ENCODE measurements around the gene TMEM178A. TPM values are rescaled to one million over a fixed set of nuclear protein-coding genes. Genes with fewer than 3 reads are reported as not detected.

TMEM178A gene
- total RNA-seq, 2 donors from 2014 or later = 5.5 to 7.4 TPM

GRCh38 chr2:39708003-39708402 is 42.3 kb downstream of the TMEM178A start:
- Histone ChIP-seq H3K9me3 (ENCODE audit: control insufficient read depth, low read length) (peaks cover 2% of the 10 kb centered on the region), H3K36me3 (ENCODE audit: control insufficient read depth, insufficient read depth, low read length) (no peaks in the 10 kb centered on the region), H3K27ac (ENCODE audit: low read depth, low read length) (no peak overlapping the region), H3K9ac (ENCODE audit: extremely low read depth, low read length, poor library complexity, severe bottlenecking) (no peak overlapping the region), H3K4me1 (ENCODE audit: control insufficient read depth, insufficient read depth, low read length) (no peaks in the 10 kb centered on the region), H3K4me3 (ENCODE audit: low read length) (no peak overlapping the region), H3K27me3 (ENCODE audit: control insufficient read depth, insufficient read depth, low read length, poor library complexity, severe bottlenecking) (no peaks in the 10 kb centered on the region)
- no peak for DNase-seq
- TF ChIP-seq CTCF (conservative IDR thresholded peaks at IDR 0.05) = no peak
- Mint-ChIP-seq H3K27ac (no peak overlapping the region), H3K4me3 (no peak overlapping the region), H3K27me3 (ENCODE audit: insufficient read depth) (no peaks in the 10 kb centered on the region), H3K4me1 (no peaks in the 10 kb centered on the region), H3K9me3 (peaks cover 6% of the 10 kb centered on the region), H3K36me3 (ENCODE audit: low read depth) (peaks cover 4% of the 10 kb centered on the region)
- 93 to 96% methylated on average over 7 to 8 of the region's 9 CpGs for WGBS, 2 experiments (ENCODE audit: insufficient coverage in 1 of 2, insufficient read length in 1 of 2)

GRCh38 chr2:39710807-39711206 is 45.1 kb downstream of the TMEM178A start:
- Histone ChIP-seq H3K27ac (ENCODE audit: low read depth, low read length) (no peak overlapping the region), H3K36me3 (ENCODE audit: control insufficient read depth, insufficient read depth, low read length) (no peaks in the 10 kb centered on the region), H3K9me3 (ENCODE audit: control insufficient read depth, low read length) (no peaks in the 10 kb centered on the region), H3K27me3 (ENCODE audit: control insufficient read depth, insufficient read depth, low read length, poor library complexity, severe bottlenecking) (no peaks in the 10 kb centered on the region), H3K9ac (ENCODE audit: extremely low read depth, low read length, poor library complexity, severe bottlenecking) (no peak overlapping the region), H3K4me3 (ENCODE audit: low read length) (no peak overlapping the region), H3K4me1 (ENCODE audit: control insufficient read depth, insufficient read depth, low read length) (no peaks in the 10 kb centered on the region)
- TF ChIP-seq CTCF (conservative IDR thresholded peaks at IDR 0.05) = no peak
- Mint-ChIP-seq H3K27ac (no peak overlapping the region), H3K4me1 (no peaks in the 10 kb centered on the region), H3K4me3 (no peak overlapping the region), H3K27me3 (ENCODE audit: insufficient read depth) (no peaks in the 10 kb centered on the region), H3K9me3 (peaks cover 6% of the 10 kb centered on the region), H3K36me3 (ENCODE audit: low read depth) (peaks cover 4% of the 10 kb centered on the region)
- WGBS, 2 experiments (ENCODE audit: insufficient coverage in 1 of 2, insufficient read length in 1 of 2) = 88 to 92% methylated on average over 2 to 3 of the region's 3 CpGs
- no peak for DNase-seq

DNA sequence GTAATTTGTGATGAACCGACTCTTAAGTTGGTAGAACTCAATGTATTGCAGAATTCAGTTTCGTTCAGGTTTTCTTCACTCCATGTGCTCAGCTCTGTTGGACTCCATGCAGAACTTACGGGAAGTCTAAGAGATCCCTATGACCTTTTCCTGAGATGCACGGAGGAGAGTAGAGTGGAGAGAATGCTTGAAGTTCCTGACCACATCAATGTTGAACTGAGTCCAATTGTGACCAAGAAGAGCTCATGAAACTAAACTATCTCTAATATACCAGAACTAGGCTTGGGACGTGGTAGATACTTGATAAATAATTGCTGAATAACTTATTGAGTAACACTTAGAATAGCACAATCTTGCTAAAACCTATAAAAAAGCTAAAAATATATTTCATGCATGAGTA is 47.2 kb downstream of the TMEM178A start:
- Histone ChIP-seq H3K36me3 (ENCODE audit: control insufficient read depth, insufficient read depth, low read length) (no peaks in the 10 kb centered on the region), H3K9ac (ENCODE audit: extremely low read depth, low read length, poor library complexity, severe bottlenecking) (no peak overlapping the region), H3K9me3 (ENCODE audit: control insufficient read depth, low read length) (no peaks in the 10 kb centered on the region), H3K27ac (ENCODE audit: low read depth, low read length) (no peak overlapping the region), H3K4me3 (ENCODE audit: low read length) (no peak overlapping the region), H3K27me3 (ENCODE audit: control insufficient read depth, insufficient read depth, low read length, poor library complexity, severe bottlenecking) (no peaks in the 10 kb centered on the region), H3K4me1 (ENCODE audit: control insufficient read depth, insufficient read depth, low read length) (no peaks in the 10 kb centered on the region)
- Mint-ChIP-seq H3K4me1 (no peaks in the 10 kb centered on the region), H3K27ac (no peak overlapping the region), H3K4me3 (no peak overlapping the region), H3K9me3 (peaks cover 2% of the 10 kb centered on the region), H3K27me3 (ENCODE audit: insufficient read depth) (no peaks in the 10 kb centered on the region), H3K36me3 (ENCODE audit: low read depth) (peaks cover 2% of the 10 kb centered on the region)
- no peak for DNase-seq
- TF ChIP-seq CTCF (conservative IDR thresholded peaks at IDR 0.05) = no peak
- WGBS, 2 experiments (ENCODE audit: insufficient coverage in 1 of 2, insufficient read length in 1 of 2) = 93 to 100% methylated on average over 3 to 4 of the region's 5 CpGs

Data from endodermal cell (in vitro differentiated cells).